ENCODE results near the gene SETX. TPM values are rescaled to one million over a fixed set of nuclear protein-coding genes. Genes with fewer than 3 reads are reported as not detected.

The SETX gene
- total and polyA plus RNA-seq, 10 of the 15 experiments (the other 5 are each of a cell fraction or from before 2014, with no cell fraction given): 15.8 to 75.7 (median 37.0) TPM

DNA sequence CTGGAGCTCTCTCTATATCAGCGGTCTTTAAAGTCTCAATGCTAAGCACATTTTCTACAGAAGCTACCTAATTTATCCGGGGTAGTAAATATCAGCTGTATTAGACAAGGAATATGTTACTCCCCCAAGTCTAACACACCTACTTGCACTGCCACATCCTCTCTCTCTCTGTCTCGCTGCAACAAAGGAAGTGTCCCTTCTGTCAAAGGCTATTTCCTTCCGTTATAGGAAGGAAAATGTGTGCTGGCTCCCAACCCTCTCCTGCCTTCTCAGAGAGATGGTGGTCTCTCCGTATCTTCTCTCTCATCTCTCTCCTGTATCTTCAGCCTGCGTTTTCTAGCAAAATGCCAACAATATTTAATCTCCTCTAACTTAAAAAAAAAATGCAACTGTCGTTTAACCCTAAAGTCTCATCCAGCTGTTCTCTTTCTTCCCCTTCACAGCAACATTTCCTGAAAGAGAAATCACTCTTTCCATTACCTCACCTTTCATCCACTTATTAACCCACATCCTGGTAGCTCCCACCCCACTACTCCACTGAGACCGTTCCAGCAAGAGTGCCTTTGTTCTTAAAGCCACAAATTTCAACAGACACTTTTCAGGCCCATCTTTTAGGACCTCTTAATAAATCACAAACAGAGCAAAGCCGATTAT, 49.6 kb upstream of the SETX start (continued):
- no peak for TF ChIP-seq E2F8 (IDR thresholded peaks at IDR 0.05; ENCODE audit: low read depth, partially characterized antibody)
- no peak for TF ChIP-seq BHLHE40 (IDR thresholded peaks at IDR 0.05; ENCODE audit: borderline replicate concordance in 1 of 2, low read depth in 2 of 2, low read length in 1 of 2)
- no peak for TF ChIP-seq SPI1 (IDR thresholded peaks at IDR 0.05; ENCODE audit: borderline replicate concordance, insufficient read depth, low read depth, low read length)
- TF ChIP-seq, protein P1, sequence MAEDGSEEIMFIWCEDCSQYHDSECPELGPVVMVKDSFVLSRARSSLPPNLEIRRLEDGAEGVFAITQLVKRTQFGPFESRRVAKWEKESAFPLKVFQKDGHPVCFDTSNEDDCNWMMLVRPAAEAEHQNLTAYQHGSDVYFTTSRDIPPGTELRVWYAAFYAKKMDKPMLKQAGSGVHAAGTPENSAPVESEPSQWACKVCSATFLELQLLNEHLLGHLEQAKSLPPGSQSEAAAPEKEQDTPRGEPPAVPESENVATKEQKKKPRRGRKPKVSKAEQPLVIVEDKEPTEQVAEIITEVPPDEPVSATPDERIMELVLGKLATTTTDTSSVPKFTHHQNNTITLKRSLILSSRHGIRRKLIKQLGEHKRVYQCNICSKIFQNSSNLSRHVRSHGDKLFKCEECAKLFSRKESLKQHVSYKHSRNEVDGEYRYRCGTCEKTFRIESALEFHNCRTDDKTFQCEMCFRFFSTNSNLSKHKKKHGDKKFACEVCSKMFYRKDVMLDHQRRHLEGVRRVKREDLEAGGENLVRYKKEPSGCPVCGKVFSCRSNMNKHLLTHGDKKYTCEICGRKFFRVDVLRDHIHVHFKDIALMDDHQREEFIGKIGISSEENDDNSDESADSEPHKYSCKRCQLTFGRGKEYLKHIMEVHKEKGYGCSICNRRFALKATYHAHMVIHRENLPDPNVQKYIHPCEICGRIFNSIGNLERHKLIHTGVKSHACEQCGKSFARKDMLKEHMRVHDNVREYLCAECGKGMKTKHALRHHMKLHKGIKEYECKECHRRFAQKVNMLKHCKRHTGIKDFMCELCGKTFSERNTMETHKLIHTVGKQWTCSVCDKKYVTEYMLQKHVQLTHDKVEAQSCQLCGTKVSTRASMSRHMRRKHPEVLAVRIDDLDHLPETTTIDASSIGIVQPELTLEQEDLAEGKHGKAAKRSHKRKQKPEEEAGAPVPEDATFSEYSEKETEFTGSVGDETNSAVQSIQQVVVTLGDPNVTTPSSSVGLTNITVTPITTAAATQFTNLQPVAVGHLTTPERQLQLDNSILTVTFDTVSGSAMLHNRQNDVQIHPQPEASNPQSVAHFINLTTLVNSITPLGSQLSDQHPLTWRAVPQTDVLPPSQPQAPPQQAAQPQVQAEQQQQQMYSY (CRISPR knock-in tag; IDR thresholded peaks at IDR 0.05): no peak
- TF ChIP-seq TARDBP (IDR thresholded peaks at IDR 0.05; ENCODE audit: borderline replicate concordance): no peak
- no peak for TF ChIP-seq YY1 (IDR thresholded peaks at IDR 0.05; ENCODE audit: low read depth, low read length)
- TF ChIP-seq FOXK2 (IDR thresholded peaks at IDR 0.05): no peak
- TF ChIP-seq HDGF (IDR thresholded peaks at IDR 0.05): no peak
- no peak for TF ChIP-seq JUNB (IDR thresholded peaks at IDR 0.05)
- TF ChIP-seq ESRRA (IDR thresholded peaks at IDR 0.05; ENCODE audit: low read length): no peak
- TF ChIP-seq, protein P2, sequence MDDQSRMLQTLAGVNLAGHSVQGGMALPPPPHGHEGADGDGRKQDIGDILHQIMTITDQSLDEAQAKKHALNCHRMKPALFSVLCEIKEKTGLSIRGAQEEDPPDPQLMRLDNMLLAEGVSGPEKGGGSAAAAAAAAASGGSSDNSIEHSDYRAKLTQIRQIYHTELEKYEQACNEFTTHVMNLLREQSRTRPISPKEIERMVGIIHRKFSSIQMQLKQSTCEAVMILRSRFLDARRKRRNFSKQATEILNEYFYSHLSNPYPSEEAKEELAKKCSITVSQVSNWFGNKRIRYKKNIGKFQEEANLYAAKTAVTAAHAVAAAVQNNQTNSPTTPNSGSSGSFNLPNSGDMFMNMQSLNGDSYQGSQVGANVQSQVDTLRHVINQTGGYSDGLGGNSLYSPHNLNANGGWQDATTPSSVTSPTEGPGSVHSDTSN (IDR thresholded peaks at IDR 0.05; ENCODE audit: insufficient replicate concordance, low read depth, low read length): no peak
- TF ChIP-seq CBX3 (IDR thresholded peaks at IDR 0.05; ENCODE audit: borderline replicate concordance, low read depth): no peak
- TF ChIP-seq CREB1 (IDR thresholded peaks at IDR 0.05; ENCODE audit: low read depth): no peak
- TF ChIP-seq RELA (IDR thresholded peaks at IDR 0.05; ENCODE audit: borderline replicate concordance, partially characterized antibody): no peak
- TF ChIP-seq NBN (IDR thresholded peaks at IDR 0.05): peak; percentile 56
- TF ChIP-seq, protein P3, sequence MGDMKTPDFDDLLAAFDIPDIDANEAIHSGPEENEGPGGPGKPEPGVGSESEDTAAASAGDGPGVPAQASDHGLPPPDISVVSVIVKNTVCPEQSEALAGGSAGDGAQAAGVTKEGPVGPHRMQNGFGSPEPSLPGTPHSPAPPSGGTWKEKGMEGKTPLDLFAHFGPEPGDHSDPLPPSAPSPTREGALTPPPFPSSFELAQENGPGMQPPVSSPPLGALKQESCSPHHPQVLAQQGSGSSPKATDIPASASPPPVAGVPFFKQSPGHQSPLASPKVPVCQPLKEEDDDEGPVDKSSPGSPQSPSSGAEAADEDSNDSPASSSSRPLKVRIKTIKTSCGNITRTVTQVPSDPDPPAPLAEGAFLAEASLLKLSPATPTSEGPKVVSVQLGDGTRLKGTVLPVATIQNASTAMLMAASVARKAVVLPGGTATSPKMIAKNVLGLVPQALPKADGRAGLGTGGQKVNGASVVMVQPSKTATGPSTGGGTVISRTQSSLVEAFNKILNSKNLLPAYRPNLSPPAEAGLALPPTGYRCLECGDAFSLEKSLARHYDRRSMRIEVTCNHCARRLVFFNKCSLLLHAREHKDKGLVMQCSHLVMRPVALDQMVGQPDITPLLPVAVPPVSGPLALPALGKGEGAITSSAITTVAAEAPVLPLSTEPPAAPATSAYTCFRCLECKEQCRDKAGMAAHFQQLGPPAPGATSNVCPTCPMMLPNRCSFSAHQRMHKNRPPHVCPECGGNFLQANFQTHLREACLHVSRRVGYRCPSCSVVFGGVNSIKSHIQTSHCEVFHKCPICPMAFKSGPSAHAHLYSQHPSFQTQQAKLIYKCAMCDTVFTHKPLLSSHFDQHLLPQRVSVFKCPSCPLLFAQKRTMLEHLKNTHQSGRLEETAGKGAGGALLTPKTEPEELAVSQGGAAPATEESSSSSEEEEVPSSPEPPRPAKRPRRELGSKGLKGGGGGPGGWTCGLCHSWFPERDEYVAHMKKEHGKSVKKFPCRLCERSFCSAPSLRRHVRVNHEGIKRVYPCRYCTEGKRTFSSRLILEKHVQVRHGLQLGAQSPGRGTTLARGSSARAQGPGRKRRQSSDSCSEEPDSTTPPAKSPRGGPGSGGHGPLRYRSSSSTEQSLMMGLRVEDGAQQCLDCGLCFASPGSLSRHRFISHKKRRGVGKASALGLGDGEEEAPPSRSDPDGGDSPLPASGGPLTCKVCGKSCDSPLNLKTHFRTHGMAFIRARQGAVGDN (IDR thresholded peaks at IDR 0.05): no peak
- no peak for TF ChIP-seq SMARCA5 (IDR thresholded peaks at IDR 0.05)
- TF ChIP-seq SMAD5 (IDR thresholded peaks at IDR 0.05; ENCODE audit: low read depth): no peak
- no peak for TF ChIP-seq KAT2A (conservative IDR thresholded peaks at IDR 0.05; ENCODE audit: control insufficient read depth, low read depth, low read length)

Data from GM12878 (cell line).